Endothelial cell of umbilical vein (primary cell): Measurements from ENCODE around the gene CAT.

ENCODE experiments used
- EZH2 ChIP-seq: IDR thresholded peaks from 2 replicates; pipeline ENCODE4 v1.6.1; 2012; ENCODE audit warnings: borderline replicate concordance, low read depth, mild to moderate bottlenecking, moderate library complexity, low read length, inconsistent platforms; ENCODE audit not compliant: severe bottlenecking
- MYC ChIP-seq: IDR thresholded peaks from one replicate; pipeline ENCODE4 v1.6.1; 2011; ENCODE audit warnings: mild to moderate bottlenecking, low read depth, low read length
- POLR2A ChIP-seq: IDR thresholded peaks from 2 replicates; pipeline ENCODE4 v1.6.1; 2012; ENCODE audit warnings: low read depth, mild to moderate bottlenecking, control low read depth, low read length
- TF ChIP-seq, protein P1 (sequence below), 2 donors: IDR thresholded peaks; 1 replicate in 1 of 2; 2 replicates in 1 of 2; pipeline ENCODE4 v1.5.1; 2011; ENCODE audit warnings: low read length in 2 of 2, mild to moderate bottlenecking in 2 of 2, moderate library complexity in 2 of 2, control low read depth in 1 of 2, inconsistent platforms in 1 of 2, low read depth in 1 of 2; ENCODE audit not compliant: insufficient read depth in 1 of 2; ENCODE audit errors: extremely low read depth in 1 of 2

GRCh38 chr11:34514597-34514996, 75.9 kb downstream of the CAT start:
- TF ChIP-seq, protein P1, sequence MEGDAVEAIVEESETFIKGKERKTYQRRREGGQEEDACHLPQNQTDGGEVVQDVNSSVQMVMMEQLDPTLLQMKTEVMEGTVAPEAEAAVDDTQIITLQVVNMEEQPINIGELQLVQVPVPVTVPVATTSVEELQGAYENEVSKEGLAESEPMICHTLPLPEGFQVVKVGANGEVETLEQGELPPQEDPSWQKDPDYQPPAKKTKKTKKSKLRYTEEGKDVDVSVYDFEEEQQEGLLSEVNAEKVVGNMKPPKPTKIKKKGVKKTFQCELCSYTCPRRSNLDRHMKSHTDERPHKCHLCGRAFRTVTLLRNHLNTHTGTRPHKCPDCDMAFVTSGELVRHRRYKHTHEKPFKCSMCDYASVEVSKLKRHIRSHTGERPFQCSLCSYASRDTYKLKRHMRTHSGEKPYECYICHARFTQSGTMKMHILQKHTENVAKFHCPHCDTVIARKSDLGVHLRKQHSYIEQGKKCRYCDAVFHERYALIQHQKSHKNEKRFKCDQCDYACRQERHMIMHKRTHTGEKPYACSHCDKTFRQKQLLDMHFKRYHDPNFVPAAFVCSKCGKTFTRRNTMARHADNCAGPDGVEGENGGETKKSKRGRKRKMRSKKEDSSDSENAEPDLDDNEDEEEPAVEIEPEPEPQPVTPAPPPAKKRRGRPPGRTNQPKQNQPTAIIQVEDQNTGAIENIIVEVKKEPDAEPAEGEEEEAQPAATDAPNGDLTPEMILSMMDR (IDR thresholded peaks at IDR 0.05; ENCODE audit: extremely low read depth in 1 of 2, insufficient read depth in 1 of 2, low read depth in 1 of 2, low read length in 2 of 2), result no peak
- TF ChIP-seq POLR2A, result no peak
- TF ChIP-seq MYC, result no peak
- no peak for TF ChIP-seq EZH2
